Ovary (tissue), 9 donors: ENCODE data around the gene CDK9. TPM values are rescaled to one million over a fixed set of nuclear protein-coding genes. Genes with fewer than 3 reads are reported as not detected.

ENCODE experiments used
- DNase-seq, 5 donors: peaks; one replicate each; pipeline ENCODE4 v3.0.0-alpha.2; 2019 to 2020
- H3K27ac ChIP-seq, 2 donors: fragments of 200-600 bp; one replicate each; pipeline versions ENCODE4 v1.5.1 to v1.8.0; 2019 to 2022
- H3K27me3 ChIP-seq: fragments of 200-600 bp; one replicate; pipeline ENCODE4 v1.8.0; 2022
- H3K36me3 ChIP-seq: fragments of 200-600 bp; sonication (generic); one replicate; pipeline ENCODE4 v1.5.1; 2019
- H3K4me1 ChIP-seq: one replicate; pipeline ENCODE4 v1.8.1; 2013; ENCODE audit warnings: mild to moderate bottlenecking, moderate library complexity; ENCODE audit not compliant: insufficient read depth
- H3K4me3 ChIP-seq: fragments of 200-600 bp; sonication (generic); one replicate; pipeline ENCODE4 v1.5.1; 2017
- H3K9me3 ChIP-seq, 2 donors: fragments of 200-600 bp in 1 of 2; sonication (generic) in 1 of 2; one replicate each; pipeline versions ENCODE4 v1.5.1 to v1.8.1; 2013 to 2019; ENCODE audit warnings: mild to moderate bottlenecking in 1 of 2, moderate library complexity in 1 of 2
- EP300 ChIP-seq: sonication (generic); formaldehyde crosslinking; IDR thresholded peaks from one replicate; pipeline ENCODE4 v1.6.1; 2017; ENCODE audit warnings: antibody characterized with exemption
- POLR2A ChIP-seq: fragments of 450-650 bp; IDR thresholded peaks from one replicate; pipeline ENCODE4 v1.6.1; 2017; ENCODE audit warnings: antibody characterized with exemption, mild to moderate bottlenecking, moderate library complexity
- WGBS, 3 donors: extraction: QIAGEN DNeasy Blood & Tissue Kit in 1 of 3; methylation state at CpG; one replicate each; pipeline versions ENCODE4 v1.1.5 to v1.1.7; 2013 to 2017; 5-methylcytosine and 5-hydroxymethylcytosine counted together
- intact Hi-C, 4 donors: fragments of 100-400 bp; cut with DNase I; formaldehyde crosslinking; loops; one replicate each; pipeline versions ENCODE4 v1.11.0 to v1.15.1; 2022 to 2023
- polyA plus RNA-seq, 2 donors: library from polyadenylated mRNA; stranded (reverse); fragments of 200-250 nt in 1 of 2; fragments of 350-450 nt in 1 of 2; fragmentation: Illumina TruSeq in 1 of 2; extraction: RNeasy Lipid Tissue Mini Kit (QIAGEN cat#74804) in 1 of 2; gene quantifications; one replicate each; pipeline ENCODE4 v1.2.3, GENCODE V29; 2013 to 2014
- total RNA-seq, 7 donors: library from RNA; depleted of rRNA in 2 of 7; stranded (reverse); fragments of >200 nt in 2 of 7; fragmentation: NEBNext Ultra II Directional in 3 of 7; extraction: Animal tissue kit (Norgen Biotek cat#: 25700) in 3 of 7; gene quantifications; one replicate each; pipeline versions ENCODE4 v1.1.0 to v1.2.4, GENCODE V29; 2016 to 2023
- TF ChIP-seq, protein P1 (sequence below), 3 donors: fragments of 450-650 bp in 2 of 3; fragments of 200-600 bp in 1 of 3; IDR thresholded peaks; one replicate each; pipeline versions ENCODE4 v1.5.1 to v1.8.0; 2016 to 2022; ENCODE audit warnings: antibody characterized with exemption in 3 of 3, mild to moderate bottlenecking in 1 of 3
- donor health status: DM: no; HTN: no; CAD: no; lungs with moderate emphysema.
- donor health status: DM: no; HTN: no; CAD: no.
- donor health status: Bipolar disorder and iron deficiency.
- donor health status: DM: yes; HTN: yes; CAD: no.
- donor health status: DM: no; HTN: no; CAD: no.
- donor health status: DM: yes; HTN: yes; CAD: no.

Gene CDK9
- total and polyA plus RNA-seq, 9 donors: 71.7 to 209 (median 129) TPM

- DNase-seq: peak in 1 of 5 donors; percentile 43
- intact Hi-C loops: loop anchor here in 3 of 4 donors (5.0 to 10.0 kb wide), 4 partner anchors 76 to 201 kb away; partner anchors contain the start of gene ST6GALNAC4 (in 1 of the 3)
- TF ChIP-seq, protein P1, sequence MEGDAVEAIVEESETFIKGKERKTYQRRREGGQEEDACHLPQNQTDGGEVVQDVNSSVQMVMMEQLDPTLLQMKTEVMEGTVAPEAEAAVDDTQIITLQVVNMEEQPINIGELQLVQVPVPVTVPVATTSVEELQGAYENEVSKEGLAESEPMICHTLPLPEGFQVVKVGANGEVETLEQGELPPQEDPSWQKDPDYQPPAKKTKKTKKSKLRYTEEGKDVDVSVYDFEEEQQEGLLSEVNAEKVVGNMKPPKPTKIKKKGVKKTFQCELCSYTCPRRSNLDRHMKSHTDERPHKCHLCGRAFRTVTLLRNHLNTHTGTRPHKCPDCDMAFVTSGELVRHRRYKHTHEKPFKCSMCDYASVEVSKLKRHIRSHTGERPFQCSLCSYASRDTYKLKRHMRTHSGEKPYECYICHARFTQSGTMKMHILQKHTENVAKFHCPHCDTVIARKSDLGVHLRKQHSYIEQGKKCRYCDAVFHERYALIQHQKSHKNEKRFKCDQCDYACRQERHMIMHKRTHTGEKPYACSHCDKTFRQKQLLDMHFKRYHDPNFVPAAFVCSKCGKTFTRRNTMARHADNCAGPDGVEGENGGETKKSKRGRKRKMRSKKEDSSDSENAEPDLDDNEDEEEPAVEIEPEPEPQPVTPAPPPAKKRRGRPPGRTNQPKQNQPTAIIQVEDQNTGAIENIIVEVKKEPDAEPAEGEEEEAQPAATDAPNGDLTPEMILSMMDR (IDR thresholded peaks at IDR 0.05): no peak
- no peak for TF ChIP-seq POLR2A
- no peak for TF ChIP-seq EP300
- H3K4me3 ChIP-seq: no peak overlapping the region
- H3K27me3 ChIP-seq: no peaks in the 10 kb centered on the region
- H3K9me3 ChIP-seq: no peaks in the 10 kb centered on the region
- peaks cover 13% of the 10 kb centered on the region for H3K4me1 ChIP-seq
- H3K27ac ChIP-seq: peak overlapping the region in 1 of 2 donors; percentile 46
- WGBS, 3 donors: 70 to 79% (median 70%) methylated on average over 26 of the region's 26 CpGs
- H3K36me3 ChIP-seq: no peaks in the 10 kb centered on the region
Measured at GRCh38 chr9:127788337-127789011, 2.6 kb downstream of the CDK9 start.

DNA sequence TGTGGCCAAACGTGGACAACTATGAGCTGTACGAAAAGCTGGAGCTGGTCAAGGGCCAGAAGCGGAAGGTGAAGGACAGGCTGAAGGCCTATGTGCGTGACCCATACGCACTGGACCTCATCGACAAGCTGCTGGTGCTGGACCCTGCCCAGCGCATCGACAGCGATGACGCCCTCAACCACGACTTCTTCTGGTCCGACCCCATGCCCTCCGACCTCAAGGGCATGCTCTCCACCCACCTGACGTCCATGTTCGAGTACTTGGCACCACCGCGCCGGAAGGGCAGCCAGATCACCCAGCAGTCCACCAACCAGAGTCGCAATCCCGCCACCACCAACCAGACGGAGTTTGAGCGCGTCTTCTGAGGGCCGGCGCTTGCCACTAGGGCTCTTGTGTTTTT lies 3.3 kb downstream of the CDK9 start:
- DNase-seq: peak in 1 of 5 donors; percentile 50
- H3K4me1 ChIP-seq: peaks cover 14% of the 10 kb centered on the region

GRCh38 chr9:127790094-127790855 lies 4.4 kb downstream of the CDK9 start:
- Histone ChIP-seq H3K27ac (peak overlapping the region in 1 of 2 donors; percentile 28), H3K36me3 (no peaks in the 10 kb centered on the region), H3K27me3 (no peaks in the 10 kb centered on the region), H3K9me3 (no peaks in the 10 kb centered on the region), H3K4me1 (peaks cover 15% of the 10 kb centered on the region), H3K4me3 (no peak overlapping the region)
- DNase-seq: no peak
- TF ChIP-seq, protein P1 (IDR thresholded peaks at IDR 0.05): no peak
- TF ChIP-seq POLR2A (no peak), EP300 (no peak)
- intact Hi-C loops: loop anchor here in 1 of 4 donors (5.0 to 10.0 kb wide), 2 partner anchors 75 to 132 kb away; no protein-coding TSS in a partner anchor
- 74 to 79% (median 75%) methylated on average over 9 of the region's 9 CpGs for WGBS, 3 donors

More for the DNA sequence above, 3.3 kb downstream of the CDK9 start:
- H3K4me3 ChIP-seq: no peak overlapping the region
- H3K27ac ChIP-seq: peak overlapping the region in 1 of 2 donors; percentile 29
- no peaks in the 10 kb centered on the region for H3K27me3 ChIP-seq
- WGBS, 3 donors: 69 to 76% (median 70%) methylated on average over 25 of the region's 25 CpGs
- no peaks in the 10 kb centered on the region for H3K9me3 ChIP-seq
- H3K36me3 ChIP-seq: no peaks in the 10 kb centered on the region
- TF ChIP-seq EP300 (no peak), POLR2A (no peak)
- TF ChIP-seq, protein P1 (IDR thresholded peaks at IDR 0.05): no peak
- intact Hi-C loops: loop anchor here in 3 of 4 donors (5.0 to 10.0 kb wide), 4 partner anchors 76 to 202 kb away; partner anchors contain the start of gene ST6GALNAC4 (in 1 of the 3)

- Histone ChIP-seq H3K9me3 (no peaks in the 10 kb centered on the region), H3K27me3 (no peaks in the 10 kb centered on the region), H3K36me3 (no peaks in the 10 kb centered on the region), H3K4me1 (peaks cover 20% of the 10 kb centered on the region), H3K27ac (no peak overlapping the region), H3K4me3 (no peak overlapping the region)
- no peak for TF ChIP-seq POLR2A
- TF ChIP-seq, protein P1 (IDR thresholded peaks at IDR 0.05): no peak
- TF ChIP-seq EP300: no peak
- no peak for DNase-seq
- WGBS, 3 donors: 81 to 89% (median 87%) methylated on average over 4 of the region's 4 CpGs
- intact Hi-C loops: loop anchor here in 1 of 4 donors (5.0 to 10.0 kb wide), 2 partner anchors 74 to 131 kb away; no protein-coding TSS in a partner anchor
Measured at GRCh38 chr9:127791085-127791484, 5.3 kb downstream of the CDK9 start.
